T-helper 9 cell (primary cell): Measurements from ENCODE around the gene TCEANC2.

Experiments
- DNase-seq: peaks from one replicate; pipeline ENCODE4 v3.0.0-alpha.2; 2020

Gene TCEANC2

DNA sequence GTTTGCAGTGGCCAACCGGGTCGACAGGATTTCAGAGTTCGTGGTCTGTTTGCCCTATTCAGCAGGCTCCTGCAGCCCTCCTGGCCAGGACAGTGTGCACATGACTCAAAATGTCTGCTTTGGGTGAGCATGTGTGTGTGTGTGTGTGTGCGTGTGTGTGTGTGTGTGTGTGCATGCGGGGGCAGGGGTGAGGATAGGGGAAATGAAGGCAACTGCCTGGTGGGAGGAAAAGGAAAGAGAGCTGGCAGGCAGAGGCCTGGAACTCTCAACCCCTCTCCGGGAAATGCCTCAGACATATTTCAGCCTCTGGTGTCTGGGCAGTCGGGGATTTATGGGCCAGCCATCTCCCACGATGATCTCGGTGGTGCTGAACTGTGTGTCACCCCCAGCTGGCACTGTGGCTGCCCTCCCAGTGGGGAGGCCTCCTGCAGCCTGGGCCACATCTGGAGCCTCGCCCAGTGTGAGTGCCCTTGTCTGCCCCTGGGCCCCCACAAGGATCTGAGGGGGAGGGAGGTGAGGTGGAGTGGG lies 84.2 kb downstream of the TCEANC2 start:
- DNase-seq, result no peak

DNA sequence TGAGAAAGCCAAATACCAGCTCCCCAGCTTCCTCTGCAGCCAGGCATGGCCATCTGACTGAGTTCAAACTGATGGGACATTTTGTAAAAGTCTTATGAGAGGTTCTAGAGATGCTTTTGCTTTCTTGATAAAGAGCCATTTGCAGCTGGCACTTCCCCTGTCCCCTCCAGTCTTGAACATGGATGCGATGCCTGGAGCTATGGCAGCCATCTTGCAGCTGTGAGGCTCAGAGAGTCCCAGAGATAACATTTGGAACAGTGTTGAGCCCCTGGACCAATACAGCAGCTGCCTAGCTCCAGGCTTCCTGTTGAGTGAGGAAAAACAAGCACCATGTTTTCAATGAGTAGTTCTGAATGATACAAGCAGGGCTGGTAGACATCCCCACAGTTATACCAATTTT lies 85.6 kb downstream of the TCEANC2 start:
- no peak for DNase-seq

DNA sequence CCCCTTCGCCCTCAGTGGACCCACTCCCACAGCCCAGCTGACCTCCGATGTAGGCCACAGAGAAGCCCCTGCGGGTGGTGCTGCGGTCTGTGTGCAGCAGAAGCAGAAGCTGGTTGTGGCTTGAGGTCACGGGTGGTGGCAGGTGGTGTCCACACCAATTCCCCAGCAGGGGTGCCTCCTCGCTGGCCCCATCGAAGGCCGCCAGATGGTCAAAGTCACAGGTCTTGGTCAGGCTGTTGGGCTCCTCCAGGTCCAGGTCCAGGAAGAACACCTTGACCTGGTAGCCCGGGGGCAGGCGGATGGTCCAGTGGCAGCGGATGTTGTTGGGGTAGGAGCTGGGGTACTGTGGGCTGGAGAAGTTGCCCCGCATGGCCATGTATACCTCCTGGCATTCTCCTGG lies 86.3 kb downstream of the TCEANC2 start:
- DNase-seq, result no peak

DNA sequence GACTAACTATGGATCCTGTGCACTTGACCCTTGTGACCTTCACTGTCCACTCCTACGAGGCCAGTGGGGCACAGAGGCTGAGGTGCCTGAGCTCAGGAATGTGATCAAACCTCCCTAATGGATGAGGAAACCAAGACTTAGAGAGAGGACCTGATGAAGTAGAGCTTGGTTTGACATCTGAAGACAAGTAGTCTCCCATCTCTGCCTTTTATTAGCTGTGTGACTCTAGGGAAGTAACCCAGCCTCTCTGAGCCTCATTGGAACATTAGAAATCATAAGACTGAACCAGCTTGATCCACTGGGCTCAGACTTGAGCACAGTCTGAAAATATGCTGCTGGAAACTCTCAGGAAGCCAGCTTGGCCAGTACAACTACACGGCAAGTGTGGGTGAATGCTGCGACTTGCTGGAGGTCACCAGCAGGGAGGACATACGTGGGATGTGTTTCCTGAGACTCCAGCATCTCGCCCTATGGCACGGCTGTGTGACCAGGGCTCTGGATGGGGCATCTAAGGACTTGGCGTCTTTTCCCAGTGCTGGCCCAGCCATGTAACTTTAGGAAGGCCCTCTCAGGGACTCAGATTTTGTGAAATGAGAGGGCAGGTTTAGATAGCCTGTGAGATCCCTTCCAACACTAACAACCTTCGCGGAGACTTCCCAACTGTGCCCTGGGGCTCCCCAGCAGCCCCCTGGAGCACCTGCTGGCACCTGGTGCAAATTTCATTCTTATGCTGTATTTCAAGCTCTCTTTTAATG lies 88.9 kb downstream of the TCEANC2 start:
- DNase-seq, result no peak

DNA sequence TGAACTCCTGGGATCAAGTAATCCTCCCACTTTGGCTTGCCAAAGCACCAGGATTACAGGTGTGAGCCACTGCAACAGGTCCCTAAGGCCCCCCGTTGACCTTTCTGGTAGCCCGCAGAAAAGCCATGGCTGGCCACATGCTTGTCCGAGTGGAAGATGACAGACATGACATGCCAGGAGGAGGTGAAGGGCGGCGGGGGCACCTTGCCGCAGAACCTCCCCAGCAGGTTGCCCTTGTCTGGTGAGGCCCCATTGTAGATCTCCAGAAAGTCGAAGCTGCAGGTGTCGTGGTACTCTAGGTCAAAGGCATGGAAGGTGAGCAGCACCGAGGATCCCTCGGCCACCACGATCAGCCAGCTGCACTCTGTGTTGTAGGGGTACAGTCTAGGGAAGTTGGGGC lies 91.0 kb downstream of the TCEANC2 start:
- no peak for DNase-seq

DNA sequence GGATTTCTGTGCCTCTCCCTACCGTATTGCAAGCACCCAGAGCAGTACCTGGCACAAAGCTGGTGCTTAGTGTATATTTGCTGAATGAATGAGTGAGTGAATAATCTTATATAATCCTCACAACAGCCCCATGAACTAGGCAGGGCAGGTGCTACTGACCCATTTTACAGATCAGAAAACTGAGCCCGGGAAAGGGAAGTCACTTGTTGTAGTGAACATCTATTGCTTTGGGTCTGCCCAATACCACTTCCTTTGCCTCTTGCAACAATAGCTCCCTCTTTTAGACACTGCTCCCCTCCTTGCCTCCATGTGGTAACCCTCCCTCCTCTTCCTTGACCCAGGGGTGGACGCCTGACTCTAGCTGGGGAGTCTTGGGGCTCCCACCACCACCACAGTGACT lies 96.3 kb downstream of the TCEANC2 start:
- no peak for DNase-seq

DNA sequence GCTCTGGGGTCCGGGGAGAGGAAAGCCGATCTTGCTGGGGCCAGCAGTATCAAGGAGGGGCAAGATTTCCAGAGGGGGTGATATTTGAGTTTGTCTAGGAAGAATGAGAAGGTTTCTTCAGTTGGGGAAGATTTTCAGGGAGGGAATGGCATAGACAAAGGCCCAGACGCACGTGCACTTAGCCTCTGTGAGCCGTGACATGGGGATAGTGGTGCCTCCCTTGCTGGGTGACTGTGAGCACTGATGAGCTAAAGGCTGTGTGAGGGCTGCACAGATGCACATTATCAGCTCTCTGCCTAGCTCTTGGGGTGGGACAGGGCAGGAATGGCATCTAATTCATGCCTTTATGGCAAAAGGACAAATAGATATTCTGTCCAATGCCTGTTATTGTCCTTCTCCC lies 97.6 kb downstream of the TCEANC2 start:
- no peak for DNase-seq

DNA sequence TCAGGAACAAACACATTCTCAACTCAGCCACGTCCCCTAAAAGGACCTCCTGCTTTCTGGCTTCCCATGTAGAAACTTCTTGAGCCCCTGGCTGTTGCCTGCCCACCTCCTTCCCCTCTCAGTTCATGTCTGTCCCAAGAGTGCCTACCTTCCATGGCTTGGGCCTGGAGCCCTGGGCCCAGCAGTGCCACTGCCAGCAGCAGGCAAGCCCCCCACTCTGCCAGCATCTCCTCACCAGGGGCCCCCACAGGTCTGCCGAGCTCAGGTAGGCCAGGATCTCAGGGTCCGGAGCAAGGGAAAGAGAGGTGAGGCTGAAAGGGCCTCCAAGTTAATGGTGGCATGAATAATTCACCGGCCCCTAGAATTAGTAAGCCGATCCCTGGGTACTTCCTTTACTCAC lies 99.3 kb downstream of the TCEANC2 start, which contains the start of gene CDCP2:
CDCP2 (minus strand) TSS at position 305 of the 400 bp plus-strand sequence; CDS start at position 227, 78 bp downstream.
- no peak for DNase-seq

DNA sequence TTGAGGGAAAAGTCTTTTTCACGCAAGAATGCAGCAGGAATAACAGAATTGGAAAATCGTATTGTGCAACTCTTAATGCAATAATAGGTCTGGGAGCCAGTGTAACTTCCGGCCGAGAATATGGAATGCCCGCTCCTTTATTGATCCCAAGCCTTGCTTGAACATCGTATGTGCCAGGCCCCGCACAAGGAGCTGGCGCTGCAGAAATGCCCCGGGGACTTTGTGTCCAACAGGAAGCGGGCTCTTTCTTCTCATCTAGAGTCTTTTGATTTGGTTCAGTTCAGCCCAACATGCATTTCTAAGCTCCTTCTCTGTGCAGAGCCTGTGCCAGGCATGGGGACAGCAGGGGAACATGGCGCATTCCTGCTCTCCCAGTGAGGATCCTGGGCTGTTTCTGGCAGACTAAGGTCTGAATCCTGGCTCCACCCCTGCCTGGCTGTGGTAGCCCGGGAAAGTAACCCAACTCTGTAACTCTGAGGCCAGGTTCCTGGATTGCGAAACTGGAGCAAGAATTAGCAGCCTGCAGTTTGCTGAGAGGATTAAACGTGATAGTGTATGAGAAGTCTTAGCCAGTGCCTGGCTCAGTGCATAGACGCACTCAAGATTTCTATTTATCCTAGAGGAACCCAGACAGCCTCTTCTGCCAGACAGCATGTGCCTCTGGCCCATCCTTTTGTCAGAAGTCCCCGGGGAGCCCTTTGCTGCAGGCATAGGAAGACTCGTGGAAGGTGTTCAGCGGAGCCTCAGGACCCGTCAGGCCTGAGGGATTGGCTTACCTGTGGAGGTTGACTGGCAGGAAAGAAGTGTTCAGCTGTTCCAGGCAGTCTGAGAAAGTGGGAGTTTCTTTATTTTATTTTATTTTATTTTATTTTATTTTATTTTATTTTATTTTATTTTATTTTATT lies 100.4 kb downstream of the TCEANC2 start:
- DNase-seq, result no peak
